SK-N-SH treated with all-trans-retinoic acid at 6 μM for 48 hours (cell line): ENCODE measurements around the gene DGKH.
"Not testable (repeated sequence)": the region's sequence is repeated elsewhere in the genome, so short reads cannot be mapped to it uniquely, and the experiment has no call there.

Experiments
- ATAC-seq: fragments of 200-7000 bp; cut with Tn5 transposase; 3 replicates; pipeline ENCODE4 v1.9.1; 2020; ENCODE audit warnings: mild to moderate bottlenecking, moderate library complexity
- ARNTL ChIP-seq: fragments of 450-650 bp; formaldehyde crosslinking; IDR thresholded peaks from 2 replicates; pipeline ENCODE4 v1.5.0; 2020; ENCODE audit warnings: low read depth, mild to moderate bottlenecking, moderate library complexity, borderline replicate concordance
- BACH2 ChIP-seq: fragments of 250-450 bp; sonication (Bioruptor Pico); IDR thresholded peaks from 2 replicates; pipeline ENCODE4 v1.9.0; 2021; ENCODE audit warnings: mild to moderate bottlenecking, borderline replicate concordance
- GLIS3 ChIP-seq: fragments of 250-450 bp; sonication (Bioruptor Pico); IDR thresholded peaks from 2 replicates; pipeline ENCODE4 v1.5.0; 2020; ENCODE audit warnings: mild to moderate bottlenecking, moderate library complexity
- ISL1 ChIP-seq: fragments of 250-450 bp; sonication (Bioruptor Pico); IDR thresholded peaks from 2 replicates; pipeline ENCODE4 v2.1.2; 2022; ENCODE audit warnings: mild to moderate bottlenecking, moderate library complexity
- OSR1 ChIP-seq: fragments of 250-450 bp; sonication (Bioruptor Pico); IDR thresholded peaks from 2 replicates; pipeline ENCODE4 v1.8.0; 2022; ENCODE audit warnings: moderate library complexity, mild to moderate bottlenecking, inconsistent platforms
- PPARA ChIP-seq: fragments of 250-450 bp; sonication (Bioruptor Pico); IDR thresholded peaks from 2 replicates; pipeline ENCODE4 v1.5.0; 2020; ENCODE audit warnings: mild to moderate bottlenecking, borderline replicate concordance
- SNAI2 ChIP-seq: fragments of 250-450 bp; sonication (Bioruptor Pico); IDR thresholded peaks from 2 replicates; pipeline ENCODE4 v1.5.0; 2020; ENCODE audit warnings: mild to moderate bottlenecking, moderate library complexity
- TCF4 ChIP-seq: fragments of 250-450 bp; sonication (Bioruptor Pico); IDR thresholded peaks from 2 replicates; pipeline ENCODE4 v1.8.0; 2021; ENCODE audit warnings: mild to moderate bottlenecking, moderate library complexity, borderline replicate concordance
- TOX ChIP-seq: fragments of 250-450 bp; sonication (Bioruptor Pico); IDR thresholded peaks from 2 replicates; pipeline ENCODE4 v1.8.0; 2021; ENCODE audit warnings: mild to moderate bottlenecking, moderate library complexity, borderline replicate concordance
- ZC3H10 ChIP-seq: fragments of 250-450 bp; sonication (Bioruptor Pico); IDR thresholded peaks from 2 replicates; pipeline ENCODE4 v1.5.1; 2021; ENCODE audit warnings: mild to moderate bottlenecking, moderate library complexity
- ZFP3 ChIP-seq: fragments of 250-450 bp; sonication (Bioruptor Pico); IDR thresholded peaks from 2 replicates; pipeline ENCODE4 v1.5.0; 2020; ENCODE audit warnings: mild to moderate bottlenecking, moderate library complexity
- ZFP30 ChIP-seq: fragments of 450-650 bp; formaldehyde crosslinking; IDR thresholded peaks from 2 replicates; pipeline ENCODE4 v1.5.0; 2022; ENCODE audit warnings: mild to moderate bottlenecking, moderate library complexity
- ZNF565 ChIP-seq: fragments of 450-650 bp; formaldehyde crosslinking; conservative IDR thresholded peaks from 2 replicates; pipeline ENCODE4 v1.5.0; 2020; ENCODE audit warnings: low read depth, mild to moderate bottlenecking, moderate library complexity
- ZNF70 ChIP-seq: fragments of 450-650 bp; formaldehyde crosslinking; IDR thresholded peaks from 2 replicates; pipeline ENCODE4 v1.5.0; 2020; ENCODE audit warnings: mild to moderate bottlenecking, moderate library complexity
- ZNF8 ChIP-seq: fragments of 450-650 bp; formaldehyde crosslinking; IDR thresholded peaks from 2 replicates; pipeline ENCODE4 v1.5.0; 2020; ENCODE audit warnings: mild to moderate bottlenecking, moderate library complexity
- TF ChIP-seq, protein P1 (sequence below): fragments of 250-450 bp; sonication (Bioruptor Pico); IDR thresholded peaks from 2 replicates; pipeline ENCODE4 v1.5.1; 2021; ENCODE audit warnings: mild to moderate bottlenecking, moderate library complexity
- TF ChIP-seq, protein P2 (sequence below): fragments of 250-450 bp; sonication (Bioruptor Pico); IDR thresholded peaks from 2 replicates; pipeline ENCODE4 v1.8.0; 2021; ENCODE audit warnings: low read depth, mild to moderate bottlenecking, moderate library complexity, borderline replicate concordance
- TF ChIP-seq, protein P3 (sequence below): fragments of 250-450 bp; sonication (Bioruptor Pico); IDR thresholded peaks from 2 replicates; pipeline ENCODE4 v1.5.0; 2020; ENCODE audit warnings: mild to moderate bottlenecking, moderate library complexity
- TF ChIP-seq, protein P4 (sequence below): fragments of 250-450 bp; sonication (Bioruptor Pico); IDR thresholded peaks from 2 replicates; pipeline ENCODE4 v1.8.0; 2020; ENCODE audit warnings: mild to moderate bottlenecking, moderate library complexity, borderline replicate concordance
- TF ChIP-seq, protein P5 (sequence below): fragments of 250-450 bp; sonication (Bioruptor Pico); IDR thresholded peaks from 2 replicates; pipeline ENCODE4 v1.5.1; 2020; ENCODE audit warnings: low read depth, mild to moderate bottlenecking, moderate library complexity

The DGKH gene

DNA sequence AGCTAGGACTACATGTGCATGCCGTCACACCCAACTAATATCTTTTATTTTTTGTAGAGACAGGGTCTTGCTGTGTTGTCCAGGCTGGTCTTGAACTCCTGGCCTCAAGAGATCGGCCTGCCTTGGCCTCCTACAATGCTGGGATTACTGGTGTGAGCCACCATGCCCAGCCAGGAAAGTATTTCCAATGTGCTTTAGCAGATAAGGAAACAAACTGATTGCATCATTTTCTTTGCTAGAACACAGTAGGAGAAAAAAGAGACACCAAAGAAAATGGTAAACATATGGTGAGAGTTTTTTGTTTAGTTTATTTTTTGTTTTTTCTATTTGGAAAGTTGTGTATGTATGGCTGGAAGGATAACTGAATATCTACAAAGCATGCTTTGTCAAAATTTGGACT, 176.6 kb downstream of the DGKH start:
- TF ChIP-seq ZC3H10 (CRISPR knock-in tag) = no peak
- TF ChIP-seq OSR1 (CRISPR knock-in tag) = no peak
- TF ChIP-seq TOX (CRISPR knock-in tag) = no peak
- no peak for TF ChIP-seq ISL1 (CRISPR knock-in tag)
- no peak for TF ChIP-seq ZNF8 (CRISPR knock-in tag)
- TF ChIP-seq ARNTL (CRISPR knock-in tag) = no peak
- TF ChIP-seq, protein P1, sequence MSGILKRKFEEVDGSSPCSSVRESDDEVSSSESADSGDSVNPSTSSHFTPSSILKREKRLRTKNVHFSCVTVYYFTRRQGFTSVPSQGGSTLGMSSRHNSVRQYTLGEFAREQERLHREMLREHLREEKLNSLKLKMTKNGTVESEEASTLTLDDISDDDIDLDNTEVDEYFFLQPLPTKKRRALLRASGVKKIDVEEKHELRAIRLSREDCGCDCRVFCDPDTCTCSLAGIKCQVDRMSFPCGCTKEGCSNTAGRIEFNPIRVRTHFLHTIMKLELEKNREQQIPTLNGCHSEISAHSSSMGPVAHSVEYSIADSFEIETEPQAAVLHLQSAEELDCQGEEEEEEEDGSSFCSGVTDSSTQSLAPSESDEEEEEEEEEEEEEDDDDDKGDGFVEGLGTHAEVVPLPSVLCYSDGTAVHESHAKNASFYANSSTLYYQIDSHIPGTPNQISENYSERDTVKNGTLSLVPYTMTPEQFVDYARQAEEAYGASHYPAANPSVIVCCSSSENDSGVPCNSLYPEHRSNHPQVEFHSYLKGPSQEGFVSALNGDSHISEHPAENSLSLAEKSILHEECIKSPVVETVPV = no peak
- TF ChIP-seq, protein P2, sequence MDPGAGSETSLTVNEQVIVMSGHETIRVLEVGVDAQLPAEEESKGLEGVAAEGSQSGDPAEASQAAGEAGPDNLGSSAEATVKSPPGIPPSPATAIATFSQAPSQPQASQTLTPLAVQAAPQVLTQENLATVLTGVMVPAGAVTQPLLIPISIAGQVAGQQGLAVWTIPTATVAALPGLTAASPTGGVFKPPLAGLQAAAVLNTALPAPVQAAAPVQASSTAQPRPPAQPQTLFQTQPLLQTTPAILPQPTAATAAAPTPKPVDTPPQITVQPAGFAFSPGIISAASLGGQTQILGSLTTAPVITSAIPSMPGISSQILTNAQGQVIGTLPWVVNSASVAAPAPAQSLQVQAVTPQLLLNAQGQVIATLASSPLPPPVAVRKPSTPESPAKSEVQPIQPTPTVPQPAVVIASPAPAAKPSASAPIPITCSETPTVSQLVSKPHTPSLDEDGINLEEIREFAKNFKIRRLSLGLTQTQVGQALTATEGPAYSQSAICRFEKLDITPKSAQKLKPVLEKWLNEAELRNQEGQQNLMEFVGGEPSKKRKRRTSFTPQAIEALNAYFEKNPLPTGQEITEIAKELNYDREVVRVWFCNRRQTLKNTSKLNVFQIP (CRISPR knock-in tag) = no peak
- TF ChIP-seq, protein P3, sequence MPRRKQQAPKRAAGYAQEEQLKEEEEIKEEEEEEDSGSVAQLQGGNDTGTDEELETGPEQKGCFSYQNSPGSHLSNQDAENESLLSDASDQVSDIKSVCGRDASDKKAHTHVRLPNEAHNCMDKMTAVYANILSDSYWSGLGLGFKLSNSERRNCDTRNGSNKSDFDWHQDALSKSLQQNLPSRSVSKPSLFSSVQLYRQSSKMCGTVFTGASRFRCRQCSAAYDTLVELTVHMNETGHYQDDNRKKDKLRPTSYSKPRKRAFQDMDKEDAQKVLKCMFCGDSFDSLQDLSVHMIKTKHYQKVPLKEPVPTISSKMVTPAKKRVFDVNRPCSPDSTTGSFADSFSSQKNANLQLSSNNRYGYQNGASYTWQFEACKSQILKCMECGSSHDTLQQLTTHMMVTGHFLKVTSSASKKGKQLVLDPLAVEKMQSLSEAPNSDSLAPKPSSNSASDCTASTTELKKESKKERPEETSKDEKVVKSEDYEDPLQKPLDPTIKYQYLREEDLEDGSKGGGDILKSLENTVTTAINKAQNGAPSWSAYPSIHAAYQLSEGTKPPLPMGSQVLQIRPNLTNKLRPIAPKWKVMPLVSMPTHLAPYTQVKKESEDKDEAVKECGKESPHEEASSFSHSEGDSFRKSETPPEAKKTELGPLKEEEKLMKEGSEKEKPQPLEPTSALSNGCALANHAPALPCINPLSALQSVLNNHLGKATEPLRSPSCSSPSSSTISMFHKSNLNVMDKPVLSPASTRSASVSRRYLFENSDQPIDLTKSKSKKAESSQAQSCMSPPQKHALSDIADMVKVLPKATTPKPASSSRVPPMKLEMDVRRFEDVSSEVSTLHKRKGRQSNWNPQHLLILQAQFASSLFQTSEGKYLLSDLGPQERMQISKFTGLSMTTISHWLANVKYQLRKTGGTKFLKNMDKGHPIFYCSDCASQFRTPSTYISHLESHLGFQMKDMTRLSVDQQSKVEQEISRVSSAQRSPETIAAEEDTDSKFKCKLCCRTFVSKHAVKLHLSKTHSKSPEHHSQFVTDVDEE (CRISPR knock-in tag) = no peak
- TF ChIP-seq, protein P4, sequence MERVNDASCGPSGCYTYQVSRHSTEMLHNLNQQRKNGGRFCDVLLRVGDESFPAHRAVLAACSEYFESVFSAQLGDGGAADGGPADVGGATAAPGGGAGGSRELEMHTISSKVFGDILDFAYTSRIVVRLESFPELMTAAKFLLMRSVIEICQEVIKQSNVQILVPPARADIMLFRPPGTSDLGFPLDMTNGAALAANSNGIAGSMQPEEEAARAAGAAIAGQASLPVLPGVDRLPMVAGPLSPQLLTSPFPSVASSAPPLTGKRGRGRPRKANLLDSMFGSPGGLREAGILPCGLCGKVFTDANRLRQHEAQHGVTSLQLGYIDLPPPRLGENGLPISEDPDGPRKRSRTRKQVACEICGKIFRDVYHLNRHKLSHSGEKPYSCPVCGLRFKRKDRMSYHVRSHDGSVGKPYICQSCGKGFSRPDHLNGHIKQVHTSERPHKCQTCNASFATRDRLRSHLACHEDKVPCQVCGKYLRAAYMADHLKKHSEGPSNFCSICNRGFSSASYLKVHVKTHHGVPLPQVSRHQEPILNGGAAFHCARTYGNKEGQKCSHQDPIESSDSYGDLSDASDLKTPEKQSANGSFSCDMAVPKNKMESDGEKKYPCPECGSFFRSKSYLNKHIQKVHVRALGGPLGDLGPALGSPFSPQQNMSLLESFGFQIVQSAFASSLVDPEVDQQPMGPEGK (CRISPR knock-in tag) = no peak
- TF ChIP-seq TCF4 = no peak
- TF ChIP-seq ZFP3 (CRISPR knock-in tag) = no peak
- TF ChIP-seq, protein P5, sequence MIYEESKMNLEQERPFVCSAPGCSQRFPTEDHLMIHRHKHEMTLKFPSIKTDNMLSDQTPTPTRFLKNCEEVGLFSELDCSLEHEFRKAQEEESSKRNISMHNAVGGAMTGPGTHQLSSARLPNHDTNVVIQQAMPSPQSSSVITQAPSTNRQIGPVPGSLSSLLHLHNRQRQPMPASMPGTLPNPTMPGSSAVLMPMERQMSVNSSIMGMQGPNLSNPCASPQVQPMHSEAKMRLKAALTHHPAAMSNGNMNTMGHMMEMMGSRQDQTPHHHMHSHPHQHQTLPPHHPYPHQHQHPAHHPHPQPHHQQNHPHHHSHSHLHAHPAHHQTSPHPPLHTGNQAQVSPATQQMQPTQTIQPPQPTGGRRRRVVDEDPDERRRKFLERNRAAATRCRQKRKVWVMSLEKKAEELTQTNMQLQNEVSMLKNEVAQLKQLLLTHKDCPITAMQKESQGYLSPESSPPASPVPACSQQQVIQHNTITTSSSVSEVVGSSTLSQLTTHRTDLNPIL (CRISPR knock-in tag) = no peak
- no peak for TF ChIP-seq PPARA (CRISPR knock-in tag)
- TF ChIP-seq ZFP30 (CRISPR knock-in tag) = no peak
- no peak for TF ChIP-seq ZNF565 (CRISPR knock-in tag)
- no peak for TF ChIP-seq SNAI2
- no peak for TF ChIP-seq BACH2 (CRISPR knock-in tag)
- ATAC-seq = no peak

DNA sequence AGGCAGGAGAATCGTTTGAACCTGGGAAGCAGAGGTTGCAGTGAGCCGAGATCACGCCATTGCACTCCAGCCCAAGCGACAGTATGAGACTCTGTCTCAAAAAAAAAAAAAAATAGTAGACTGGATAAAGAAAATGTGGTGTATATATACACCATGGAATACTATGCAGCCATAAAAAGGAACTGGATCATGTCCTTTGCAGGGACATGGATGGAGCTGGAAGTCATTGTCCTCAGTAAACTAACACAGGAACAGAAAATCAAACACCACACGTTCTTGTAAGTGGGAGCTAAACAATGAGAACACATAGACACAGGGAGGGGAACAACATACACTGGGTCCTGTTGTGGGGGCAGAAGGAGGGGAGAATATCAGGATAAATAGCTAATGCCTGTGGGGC, 178.3 kb downstream of the DGKH start:
- ATAC-seq = not testable (repeated sequence)

DNA sequence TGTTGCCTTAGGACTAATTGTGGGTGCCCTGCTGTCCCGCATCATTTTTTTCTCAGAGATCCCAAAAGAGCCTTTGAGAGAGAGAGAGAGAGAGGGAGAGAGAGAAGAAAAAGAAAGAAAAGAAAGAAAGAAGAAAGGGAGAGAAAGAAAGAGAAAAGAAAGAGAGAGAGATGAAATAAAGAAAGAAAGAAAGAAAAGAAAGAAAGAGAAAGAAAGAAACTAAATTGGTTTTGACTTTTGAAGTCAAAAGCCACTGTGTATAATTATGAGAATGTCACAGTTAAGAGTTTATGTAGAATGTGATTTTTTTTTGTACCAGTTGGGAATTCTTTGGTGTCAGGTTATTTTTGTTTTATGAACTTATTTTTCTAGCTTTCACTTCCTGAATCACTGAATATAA, 180.1 kb downstream of the DGKH start:
- no peak for TF ChIP-seq ZNF8 (CRISPR knock-in tag)
- TF ChIP-seq ARNTL (CRISPR knock-in tag) = no peak
- TF ChIP-seq GLIS3 (CRISPR knock-in tag) = no peak
- TF ChIP-seq ZFP3 (CRISPR knock-in tag) = no peak
- no peak for TF ChIP-seq TOX (CRISPR knock-in tag)
- no peak for TF ChIP-seq ISL1 (CRISPR knock-in tag)
- TF ChIP-seq ZNF70 (CRISPR knock-in tag) = no peak
- no peak for ATAC-seq

DNA sequence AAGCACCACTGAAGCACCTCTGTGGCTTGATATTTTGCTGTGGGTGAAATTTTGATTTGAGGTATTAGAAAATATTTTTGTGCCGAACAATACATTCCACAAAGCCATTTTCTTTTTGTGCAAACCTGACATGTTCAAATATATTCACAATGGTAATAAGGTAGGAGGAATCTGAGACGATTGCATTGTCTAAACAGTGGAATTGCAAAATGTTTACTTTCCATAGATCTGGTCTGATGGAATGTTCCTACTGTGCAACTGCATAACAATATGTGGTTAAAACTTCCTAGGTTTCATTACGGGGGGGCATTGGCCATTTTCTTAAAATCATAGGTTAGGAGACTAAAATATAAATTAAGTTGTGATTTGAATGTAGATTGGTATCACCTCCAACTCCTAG, 180.8 kb downstream of the DGKH start:
- TF ChIP-seq ISL1 (CRISPR knock-in tag) (no peak), ZNF8 (CRISPR knock-in tag) (no peak), ZFP30 (CRISPR knock-in tag) (no peak)
- TF ChIP-seq, protein P2 (CRISPR knock-in tag) = no peak
- TF ChIP-seq, protein P3 (CRISPR knock-in tag) = no peak
- no peak for ATAC-seq
